ENCODE results near the gene CARS1.

Gene CARS1

DNA sequence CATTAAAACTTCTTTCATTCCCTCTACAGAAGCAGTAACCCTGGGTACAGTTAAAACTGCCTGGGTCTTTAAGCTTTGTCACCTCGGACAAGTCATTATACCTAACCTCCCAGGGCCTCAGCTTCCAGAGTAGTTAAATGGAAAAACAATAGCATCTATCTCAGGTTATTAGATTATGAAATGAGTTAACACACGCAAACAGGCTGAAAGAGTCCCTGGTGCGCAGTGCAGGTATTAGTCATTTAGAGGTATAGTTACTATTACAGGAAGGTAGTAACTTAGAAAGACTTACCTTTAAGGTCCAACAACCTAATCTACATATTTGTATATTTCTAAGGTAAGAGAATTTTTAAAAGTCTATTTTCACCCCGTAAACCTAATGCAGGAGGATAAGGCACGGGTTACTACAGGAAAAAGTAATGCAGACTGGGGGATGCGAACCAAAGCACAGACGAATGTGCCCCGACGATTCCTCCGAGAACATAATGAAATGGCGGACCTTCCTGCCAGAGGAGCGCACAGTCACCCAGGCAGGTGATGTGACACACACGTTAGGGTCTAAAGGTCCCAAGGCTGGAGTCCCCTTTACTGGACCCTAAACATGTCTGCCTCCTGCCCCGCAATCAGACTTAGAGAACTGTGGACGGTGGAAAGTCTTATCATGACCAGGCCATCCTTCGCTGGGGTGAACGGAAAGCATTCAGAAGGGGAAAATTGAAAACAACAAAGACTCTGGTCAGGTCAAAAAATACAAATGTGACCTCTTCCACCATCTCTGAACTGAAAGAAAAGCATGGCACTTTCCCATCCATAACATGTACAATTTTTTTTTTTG lies 66.4 kb downstream of the CARS1 start:
- no peak for DNase-seq

GRCh38 chr11:2989551-2989950 lies 67.7 kb downstream of the CARS1 start:
- DNase-seq, result no peak

DNA sequence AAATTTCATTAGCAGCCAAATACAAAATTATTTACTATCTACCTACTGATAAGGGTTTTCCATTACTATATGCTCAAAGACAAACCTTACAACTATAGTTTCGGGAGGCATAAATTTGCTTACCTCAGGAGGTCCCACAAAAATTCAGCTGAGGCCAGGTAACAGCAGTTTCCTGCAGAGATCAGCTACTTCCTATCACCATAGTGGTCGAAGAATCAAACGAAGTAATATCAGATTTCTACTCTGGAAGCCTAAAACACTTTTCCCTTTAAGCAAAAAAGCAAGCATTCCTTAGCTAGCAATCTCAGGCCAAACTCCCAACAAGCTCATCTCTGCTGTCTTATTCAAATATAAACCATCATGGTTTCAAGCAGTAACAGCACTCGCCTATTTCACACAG lies 68.2 kb downstream of the CARS1 start:
- no peak for DNase-seq

DNA sequence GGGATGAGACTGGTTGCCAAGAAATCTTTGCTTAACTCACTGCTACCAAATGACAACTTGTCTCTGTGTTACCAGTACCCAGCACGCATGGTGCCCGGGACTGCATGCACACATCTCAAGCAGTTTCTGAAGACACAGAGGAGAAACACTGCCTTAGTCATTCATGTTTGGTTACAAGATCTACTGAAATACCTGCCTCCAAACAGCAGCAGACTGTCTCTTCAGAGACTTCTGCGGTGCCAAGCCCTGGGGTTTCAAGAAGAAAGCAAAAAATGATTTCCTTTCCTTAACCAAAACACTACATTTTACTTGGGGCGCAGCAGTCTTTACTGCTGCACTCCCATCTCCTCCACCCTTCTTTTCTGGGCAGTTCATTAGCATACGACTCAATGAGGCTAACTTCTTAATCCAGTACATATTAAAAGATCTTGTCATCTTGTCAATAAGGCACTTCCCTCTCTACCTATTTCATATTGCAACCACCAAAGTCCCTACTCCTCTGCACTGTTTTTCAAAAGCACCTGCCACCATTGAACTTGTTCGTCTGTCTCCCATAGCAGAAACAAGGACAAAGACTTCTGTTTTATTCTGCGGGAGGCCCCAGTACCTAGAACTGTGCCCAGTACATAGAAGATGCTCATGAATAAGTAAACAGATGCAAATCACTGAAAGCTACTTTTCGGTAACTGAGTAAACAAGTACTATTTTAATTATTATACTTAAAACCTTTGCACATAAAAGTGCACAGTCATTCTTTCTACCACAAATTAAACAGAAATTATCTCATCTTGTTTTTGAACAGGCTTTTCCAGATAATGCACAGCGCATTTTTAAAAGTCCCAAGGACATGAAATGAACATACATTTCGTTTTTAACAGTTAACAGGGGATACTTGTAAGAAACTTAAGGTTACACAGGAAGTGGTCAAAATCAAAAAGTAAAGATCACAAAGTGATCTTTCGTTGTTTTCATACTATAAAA lies 69.1 kb downstream of the CARS1 start:
- DNase-seq, result no peak

DNA sequence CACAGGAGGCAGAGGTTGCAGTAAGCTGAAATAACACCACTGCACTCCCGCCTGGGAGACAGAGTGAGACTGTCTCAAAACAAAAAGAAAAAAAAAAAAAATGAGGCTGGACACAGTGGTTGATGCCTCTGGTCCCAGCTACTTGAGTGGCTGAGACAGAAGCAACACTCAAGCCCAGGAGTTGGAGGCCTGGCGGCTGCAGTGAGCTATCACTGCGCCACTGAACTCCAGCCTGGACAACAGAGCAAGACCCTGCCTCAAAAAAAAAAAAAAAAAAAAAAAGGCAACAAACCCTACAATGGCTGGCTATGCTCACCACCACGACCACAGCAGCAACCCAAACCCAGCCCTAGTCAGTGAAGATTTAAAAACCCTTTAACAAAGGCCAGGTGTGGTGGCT lies 73.3 kb downstream of the CARS1 start:
- DNase-seq, result no peak

DNA sequence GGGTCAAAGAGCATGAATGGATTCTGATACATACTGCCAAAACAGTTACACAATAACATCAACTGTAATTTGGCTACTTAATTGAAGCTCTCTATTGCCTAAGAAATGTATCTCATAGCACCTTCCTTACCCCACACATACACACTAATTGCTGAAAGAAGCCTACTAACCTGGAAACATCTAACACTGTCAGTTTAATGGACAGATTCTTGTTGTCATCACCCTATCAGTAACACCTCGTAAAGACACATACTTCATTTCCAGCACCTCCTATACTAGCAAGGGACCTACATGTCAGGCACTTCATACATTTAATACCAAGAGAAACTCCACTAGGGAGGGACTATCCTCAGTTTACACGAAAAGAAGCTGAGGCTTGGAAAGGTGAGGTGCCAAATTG lies 75.0 kb downstream of the CARS1 start:
- DNase-seq, result no peak

- DNase-seq, result no peak
These were observed 76.1 kb downstream of the CARS1 start for GRCh38 chr11:2981130-2981529.

- no peak for DNase-seq
These were observed 76.9 kb downstream of the CARS1 start for GRCh38 chr11:2980168-2980840.

DNA sequence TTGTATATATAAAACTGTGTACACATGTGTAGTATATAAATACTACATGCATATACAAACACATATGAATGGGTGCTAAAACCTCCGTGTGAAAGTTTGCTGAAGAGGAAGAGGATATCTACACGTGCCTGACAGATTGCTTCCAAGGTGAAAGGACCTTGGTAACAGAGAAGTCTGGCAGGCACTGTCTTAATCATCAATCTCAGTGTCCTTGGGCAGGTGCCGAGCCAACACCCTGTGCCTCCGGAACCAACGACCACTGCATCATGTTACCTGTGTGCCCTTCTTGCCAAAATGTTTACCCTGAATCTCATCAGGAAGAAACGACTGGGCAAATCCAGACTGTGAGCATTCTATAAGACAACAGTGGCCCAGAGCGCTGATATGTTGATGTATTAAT lies 80.1 kb downstream of the CARS1 start:
- no peak for DNase-seq

DNA sequence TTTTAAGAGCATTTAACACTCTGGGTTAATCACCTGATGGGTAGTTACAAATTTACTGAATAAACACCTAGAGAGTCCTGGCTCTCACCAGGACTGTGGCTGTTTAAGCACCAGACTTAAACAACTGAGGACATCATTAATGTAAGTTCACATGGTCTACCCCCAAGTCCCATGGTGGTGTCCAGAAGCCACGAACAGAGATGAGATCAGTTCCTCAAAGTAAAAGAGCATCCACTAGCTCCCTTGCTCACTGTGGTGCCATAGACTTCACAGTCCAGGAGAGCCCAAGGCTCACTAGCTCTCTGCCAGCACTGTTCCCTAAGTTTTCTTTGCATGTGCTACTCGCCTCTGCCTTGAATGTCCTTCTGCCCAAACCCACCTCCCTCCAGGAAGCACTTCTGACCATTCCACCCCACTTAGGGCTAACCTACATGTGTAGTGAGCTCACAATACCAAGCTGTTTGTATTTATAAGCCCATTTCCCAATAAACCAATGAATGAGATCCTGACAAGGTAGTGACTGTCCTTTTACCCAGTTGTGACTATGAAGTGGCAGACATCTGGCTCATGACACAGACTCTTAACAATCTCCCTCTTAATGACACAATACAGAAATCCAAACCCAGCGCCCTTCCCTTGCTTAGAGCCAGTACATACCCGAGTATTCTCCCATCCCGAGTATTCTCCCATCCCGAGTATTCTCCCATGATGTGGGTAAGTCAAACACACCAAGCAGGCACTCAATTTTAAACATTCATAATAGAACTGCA lies 80.7 kb downstream of the CARS1 start:
- no peak for DNase-seq

DNA sequence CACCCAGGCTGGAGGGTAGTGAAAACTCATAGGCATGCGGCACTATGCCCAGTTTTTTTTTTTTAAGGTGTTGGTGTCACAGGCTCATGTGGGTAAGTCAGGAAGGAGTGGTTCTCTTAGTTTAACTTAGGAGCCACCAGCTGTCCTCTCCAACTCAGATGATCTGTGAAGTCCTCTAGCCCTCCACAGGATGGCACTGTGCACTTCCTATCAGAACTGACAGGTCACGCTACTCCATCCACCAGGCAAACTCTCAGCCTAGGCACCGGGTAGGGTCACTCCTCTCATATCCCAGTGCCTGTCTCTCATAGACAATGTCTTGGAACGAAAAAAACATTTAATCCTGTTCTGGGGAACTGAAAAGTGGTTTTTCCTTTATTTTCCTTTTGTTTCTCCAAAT lies 81.6 kb downstream of the CARS1 start:
- DNase-seq, result no peak

DNA sequence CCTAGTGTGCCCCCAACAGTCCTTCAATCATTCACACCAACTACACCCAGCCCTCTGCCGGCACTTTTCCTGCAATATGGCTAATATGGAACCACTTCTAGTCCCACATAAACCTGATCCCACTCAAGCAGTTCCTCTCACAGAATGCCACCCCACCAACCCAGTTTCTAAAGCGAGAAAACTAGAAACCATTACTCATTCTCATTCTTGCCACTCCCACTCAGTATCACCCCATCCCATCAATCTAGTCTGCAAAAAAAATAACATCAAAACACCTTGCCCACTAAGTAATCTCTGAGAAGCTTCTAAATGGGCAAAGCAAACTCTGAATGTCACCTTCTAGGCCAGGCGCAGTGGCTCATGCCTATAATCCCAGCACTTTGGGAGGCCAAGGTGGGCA lies 83.0 kb downstream of the CARS1 start:
- DNase-seq, result no peak

GRCh38 chr11:2968341-2968900 lies 88.8 kb downstream of the CARS1 start:
- no peak for DNase-seq

GRCh38 chr11:2964782-2965181 lies 92.4 kb downstream of the CARS1 start:
- no peak for DNase-seq

DNA sequence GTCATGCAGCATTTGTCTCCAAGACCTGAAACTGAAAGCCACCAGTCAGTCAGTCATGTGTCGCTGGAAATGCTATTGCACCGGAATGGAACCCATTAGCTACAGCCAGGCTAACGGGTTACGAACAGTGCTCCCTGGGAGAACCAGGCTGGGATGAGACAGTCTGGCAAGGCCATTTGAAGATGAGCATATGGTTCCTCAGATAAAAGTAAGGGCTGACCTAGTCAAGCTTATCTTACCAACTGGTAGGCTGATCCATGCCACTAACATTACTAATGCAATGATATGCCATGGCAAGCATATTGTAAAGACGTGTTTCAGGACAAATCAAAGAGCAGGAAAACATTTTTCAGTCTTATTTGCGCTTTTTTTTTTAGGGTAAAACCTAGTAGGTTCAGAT lies 93.5 kb downstream of the CARS1 start:
- DNase-seq, result no peak

DNA sequence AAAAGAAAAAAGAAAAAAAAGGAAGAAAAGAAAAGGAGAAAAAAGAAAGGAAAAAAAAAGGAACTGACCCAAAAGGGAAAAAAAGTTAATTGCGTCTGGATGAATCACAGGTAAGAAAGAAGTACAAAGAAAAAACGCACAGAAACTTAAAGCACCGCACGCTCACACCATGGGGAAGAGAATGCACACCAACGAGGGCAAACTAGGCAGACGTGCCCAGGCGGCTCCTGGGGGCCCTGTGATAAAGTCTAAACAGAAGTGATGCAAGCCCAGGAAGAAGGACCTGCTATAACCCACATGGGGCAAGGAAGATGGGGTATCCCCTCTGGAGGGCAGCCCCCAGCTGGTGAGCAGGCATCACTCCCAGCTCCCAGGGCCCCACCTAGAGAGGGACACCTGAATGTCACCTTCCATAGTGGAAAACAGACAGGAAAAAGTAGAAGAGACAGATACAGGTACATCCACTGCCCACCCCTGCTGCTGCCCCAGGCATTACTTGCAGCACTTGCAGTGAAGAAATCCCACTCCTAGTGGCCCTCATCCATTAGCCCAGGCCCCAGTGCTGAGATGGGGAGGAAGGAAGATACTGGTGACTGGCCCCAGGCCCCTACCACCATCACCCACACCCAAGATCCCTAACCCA lies 94.0 kb downstream of the CARS1 start:
- DNase-seq, result no peak

DNA sequence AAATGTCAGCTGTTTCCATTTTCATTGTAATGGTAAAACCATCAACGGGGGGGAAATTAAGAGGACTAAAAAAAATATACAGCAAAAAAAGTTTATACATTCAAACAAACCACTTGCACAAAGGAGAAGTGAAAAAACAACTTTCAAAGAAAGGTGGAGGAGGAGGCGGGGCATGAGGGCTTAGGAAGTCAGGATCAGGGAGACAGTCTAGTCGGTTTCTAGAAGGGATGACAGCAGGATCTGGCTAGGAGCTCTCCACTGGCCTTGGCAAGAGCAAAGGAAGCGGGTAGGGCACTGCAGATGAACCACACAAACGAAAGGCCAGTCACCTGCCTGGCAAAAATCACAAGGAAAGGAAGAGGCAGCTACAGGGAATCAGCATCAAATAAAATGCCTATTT lies 96.1 kb downstream of the CARS1 start:
- DNase-seq, result no peak

DNA sequence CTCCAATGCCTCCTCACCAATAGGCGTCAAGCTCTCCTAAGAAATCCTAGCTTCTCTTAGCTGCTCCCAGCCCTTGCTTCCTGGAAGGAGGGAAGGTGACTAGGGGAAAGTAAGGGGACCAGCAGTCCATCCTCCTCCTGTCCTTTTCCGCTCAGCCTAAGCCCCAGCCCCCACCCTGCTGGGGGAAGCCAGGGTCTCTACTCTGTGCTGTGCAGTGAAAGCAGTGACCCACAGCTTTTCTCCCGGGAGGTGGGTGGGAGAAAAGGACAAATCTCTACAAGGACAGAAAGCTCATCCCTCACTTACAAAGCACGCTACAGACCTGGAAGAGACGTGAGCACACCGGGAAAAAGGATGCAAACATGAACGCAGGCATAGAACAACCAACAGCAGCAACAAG lies 97.1 kb downstream of the CARS1 start:
- DNase-seq, result no peak

DNA sequence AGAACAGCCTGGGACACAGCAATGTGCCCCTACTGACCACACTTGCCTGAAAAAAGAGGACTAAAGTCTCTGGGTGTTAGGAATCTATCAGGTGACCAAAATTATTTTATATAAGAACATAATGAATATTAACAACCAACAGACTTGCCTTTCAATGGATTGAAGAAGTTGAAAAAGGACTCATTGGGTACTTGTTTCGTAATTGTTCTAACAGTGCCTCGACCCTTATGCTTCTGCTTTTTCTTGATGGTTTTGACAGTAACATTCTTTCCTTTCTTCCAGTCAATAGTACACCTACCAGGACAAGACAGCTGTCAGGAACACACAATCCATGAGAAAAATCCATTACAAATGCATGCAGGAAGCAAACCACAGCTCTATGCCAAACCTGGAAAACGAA lies 99.0 kb downstream of the CARS1 start:
- no peak for DNase-seq

- DNase-seq, result no peak
These were observed 101.2 kb downstream of the CARS1 start for GRCh38 chr11:2955906-2956476.

- DNase-seq, result no peak
These were observed 103.0 kb downstream of the CARS1 start for GRCh38 chr11:2954263-2954662.
